NCI-H1694 treated with DMSO at 0.1 percent for 48 hours (cell line): Measurements from ENCODE around the gene TSPO2.

ENCODE experiments used
- DNase-seq: peaks from one replicate; lab custom pipeline; 2025; lab: John Stamatoyannopoulos, UW

The TSPO2 gene

GRCh38 chr6:41075651-41076626 is 33.7 kb downstream of the TSPO2 start:
- DNase-seq: no peak

- no peak for DNase-seq
These were observed 35.3 kb downstream of the TSPO2 start for GRCh38 chr6:41077536-41077935.

GRCh38 chr6:41078101-41078500 is 35.8 kb downstream of the TSPO2 start:
- no peak for DNase-seq

GRCh38 chr6:41079080-41079479 is 36.8 kb downstream of the TSPO2 start:
- no peak for DNase-seq

- DNase-seq: no peak
These were observed 38.4 kb downstream of the TSPO2 start for GRCh38 chr6:41080621-41081020.

GRCh38 chr6:41083072-41083471 is 40.8 kb downstream of the TSPO2 start:
- DNase-seq: no peak

- DNase-seq: no peak
These were observed 42.9 kb downstream of the TSPO2 start for GRCh38 chr6:41085182-41085581.

GRCh38 chr6:41088451-41088850 is 46.2 kb downstream of the TSPO2 start:
- DNase-seq: no peak

- DNase-seq: no peak
These were observed 48.8 kb downstream of the TSPO2 start for GRCh38 chr6:41090841-41091761.

GRCh38 chr6:41092421-41093140 is 50.3 kb downstream of the TSPO2 start:
- no peak for DNase-seq

GRCh38 chr6:41093729-41094128 is 51.5 kb downstream of the TSPO2 start:
- no peak for DNase-seq
